SK-N-SH treated with all-trans-retinoic acid at 6 μM for 48 hours (cell line): Measurements from ENCODE around the gene ARHGAP22.

Source experiments
- ATAC-seq: fragments of 200-7000 bp; cut with Tn5 transposase; 3 replicates; pipeline ENCODE4 v1.9.1; 2020; ENCODE audit warnings: mild to moderate bottlenecking, moderate library complexity
- ARNTL ChIP-seq: fragments of 450-650 bp; formaldehyde crosslinking; IDR thresholded peaks from 2 replicates; pipeline ENCODE4 v1.5.0; 2020; ENCODE audit warnings: low read depth, mild to moderate bottlenecking, moderate library complexity, borderline replicate concordance
- BACH2 ChIP-seq: fragments of 250-450 bp; sonication (Bioruptor Pico); IDR thresholded peaks from 2 replicates; pipeline ENCODE4 v1.9.0; 2021; ENCODE audit warnings: mild to moderate bottlenecking, borderline replicate concordance
- CSDC2 ChIP-seq: fragments of 250-450 bp; sonication (Bioruptor Pico); IDR thresholded peaks from 2 replicates; pipeline ENCODE4 v1.5.0; 2020; ENCODE audit warnings: mild to moderate bottlenecking, moderate library complexity
- ESRRG ChIP-seq: fragments of 250-450 bp; sonication (Bioruptor Pico); IDR thresholded peaks from 2 replicates; pipeline ENCODE4 v1.6.1; 2021; ENCODE audit warnings: mild to moderate bottlenecking
- GLIS3 ChIP-seq: fragments of 250-450 bp; sonication (Bioruptor Pico); IDR thresholded peaks from 2 replicates; pipeline ENCODE4 v1.5.0; 2020; ENCODE audit warnings: mild to moderate bottlenecking, moderate library complexity
- ISL1 ChIP-seq: fragments of 250-450 bp; sonication (Bioruptor Pico); IDR thresholded peaks from 2 replicates; pipeline ENCODE4 v2.1.2; 2022; ENCODE audit warnings: mild to moderate bottlenecking, moderate library complexity
- OSR1 ChIP-seq: fragments of 250-450 bp; sonication (Bioruptor Pico); IDR thresholded peaks from 2 replicates; pipeline ENCODE4 v1.8.0; 2022; ENCODE audit warnings: moderate library complexity, mild to moderate bottlenecking, inconsistent platforms
- PPARA ChIP-seq: fragments of 250-450 bp; sonication (Bioruptor Pico); IDR thresholded peaks from 2 replicates; pipeline ENCODE4 v1.5.0; 2020; ENCODE audit warnings: mild to moderate bottlenecking, borderline replicate concordance
- RARB ChIP-seq: fragments of 250-450 bp; sonication (Bioruptor Pico); IDR thresholded peaks from 2 replicates; pipeline ENCODE4 v1.8.0; 2021; ENCODE audit warnings: mild to moderate bottlenecking, moderate library complexity
- SNAI2 ChIP-seq: fragments of 250-450 bp; sonication (Bioruptor Pico); IDR thresholded peaks from 2 replicates; pipeline ENCODE4 v1.5.0; 2020; ENCODE audit warnings: mild to moderate bottlenecking, moderate library complexity
- TCF4 ChIP-seq: fragments of 250-450 bp; sonication (Bioruptor Pico); IDR thresholded peaks from 2 replicates; pipeline ENCODE4 v1.8.0; 2021; ENCODE audit warnings: mild to moderate bottlenecking, moderate library complexity, borderline replicate concordance
- TOX ChIP-seq: fragments of 250-450 bp; sonication (Bioruptor Pico); IDR thresholded peaks from 2 replicates; pipeline ENCODE4 v1.8.0; 2021; ENCODE audit warnings: mild to moderate bottlenecking, moderate library complexity, borderline replicate concordance
- TSHZ2 ChIP-seq: fragments of 250-450 bp; sonication (Bioruptor Pico); IDR thresholded peaks from 2 replicates; pipeline ENCODE4 v1.5.0; 2020; ENCODE audit warnings: mild to moderate bottlenecking, moderate library complexity
- ZC3H10 ChIP-seq: fragments of 250-450 bp; sonication (Bioruptor Pico); IDR thresholded peaks from 2 replicates; pipeline ENCODE4 v1.5.1; 2021; ENCODE audit warnings: mild to moderate bottlenecking, moderate library complexity
- ZFP3 ChIP-seq: fragments of 250-450 bp; sonication (Bioruptor Pico); IDR thresholded peaks from 2 replicates; pipeline ENCODE4 v1.5.0; 2020; ENCODE audit warnings: mild to moderate bottlenecking, moderate library complexity
- ZFP30 ChIP-seq: fragments of 450-650 bp; formaldehyde crosslinking; IDR thresholded peaks from 2 replicates; pipeline ENCODE4 v1.5.0; 2022; ENCODE audit warnings: mild to moderate bottlenecking, moderate library complexity
- ZNF565 ChIP-seq: fragments of 450-650 bp; formaldehyde crosslinking; conservative IDR thresholded peaks from 2 replicates; pipeline ENCODE4 v1.5.0; 2020; ENCODE audit warnings: low read depth, mild to moderate bottlenecking, moderate library complexity
- ZNF70 ChIP-seq: fragments of 450-650 bp; formaldehyde crosslinking; IDR thresholded peaks from 2 replicates; pipeline ENCODE4 v1.5.0; 2020; ENCODE audit warnings: mild to moderate bottlenecking, moderate library complexity
- ZNF8 ChIP-seq: fragments of 450-650 bp; formaldehyde crosslinking; IDR thresholded peaks from 2 replicates; pipeline ENCODE4 v1.5.0; 2020; ENCODE audit warnings: mild to moderate bottlenecking, moderate library complexity
- TF ChIP-seq, protein P1 (sequence below): fragments of 250-450 bp; sonication (Bioruptor Pico); IDR thresholded peaks from 2 replicates; pipeline ENCODE4 v1.8.0; 2021; ENCODE audit warnings: low read depth, mild to moderate bottlenecking, moderate library complexity, borderline replicate concordance
- TF ChIP-seq, protein P2 (sequence below): fragments of 250-450 bp; sonication (Bioruptor Pico); IDR thresholded peaks from 2 replicates; pipeline ENCODE4 v1.5.1; 2021; ENCODE audit warnings: mild to moderate bottlenecking, moderate library complexity
- TF ChIP-seq, protein P3 (sequence below): fragments of 250-450 bp; sonication (Bioruptor Pico); IDR thresholded peaks from 2 replicates; pipeline ENCODE4 v1.8.0; 2020; ENCODE audit warnings: mild to moderate bottlenecking, moderate library complexity, borderline replicate concordance

ARHGAP22 gene

DNA sequence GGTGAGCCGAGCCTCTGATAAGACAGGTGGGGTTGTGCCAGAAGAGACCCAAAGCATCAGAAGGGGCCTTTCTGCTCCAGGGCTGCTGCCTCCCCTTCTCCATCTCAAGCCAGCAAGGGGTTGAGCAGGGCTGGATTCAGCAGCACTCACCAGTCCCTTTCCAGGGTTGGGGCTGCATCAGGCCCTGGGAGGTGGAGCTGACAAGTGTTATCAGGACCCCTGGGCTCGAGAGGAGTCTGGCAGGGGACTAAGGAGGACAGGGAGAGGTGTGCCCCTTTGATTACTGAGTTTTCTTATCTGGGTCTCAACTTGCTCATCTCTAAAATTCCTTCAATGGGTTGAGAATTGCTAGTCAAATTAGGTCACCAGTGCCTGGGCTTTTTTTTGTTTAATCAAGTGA lies 17.8 kb downstream of the ARHGAP22 start:
- TF ChIP-seq CSDC2 (CRISPR knock-in tag) (no peak), ZC3H10 (no peak), ZNF8 (CRISPR knock-in tag) (no peak), ZNF565 (no peak), RARB (CRISPR knock-in tag) (no peak), BACH2 (no peak), ESRRG (CRISPR knock-in tag) (no peak), TCF4 (CRISPR knock-in tag) (no peak), GLIS3 (CRISPR knock-in tag) (no peak), ISL1 (CRISPR knock-in tag) (no peak), ARNTL (CRISPR knock-in tag) (no peak), PPARA (CRISPR knock-in tag) (no peak), TSHZ2 (no peak), TOX (CRISPR knock-in tag) (no peak), ZNF70 (CRISPR knock-in tag) (no peak), SNAI2 (CRISPR knock-in tag) (no peak), ZFP3 (no peak), OSR1 (no peak)
- TF ChIP-seq, protein P1, sequence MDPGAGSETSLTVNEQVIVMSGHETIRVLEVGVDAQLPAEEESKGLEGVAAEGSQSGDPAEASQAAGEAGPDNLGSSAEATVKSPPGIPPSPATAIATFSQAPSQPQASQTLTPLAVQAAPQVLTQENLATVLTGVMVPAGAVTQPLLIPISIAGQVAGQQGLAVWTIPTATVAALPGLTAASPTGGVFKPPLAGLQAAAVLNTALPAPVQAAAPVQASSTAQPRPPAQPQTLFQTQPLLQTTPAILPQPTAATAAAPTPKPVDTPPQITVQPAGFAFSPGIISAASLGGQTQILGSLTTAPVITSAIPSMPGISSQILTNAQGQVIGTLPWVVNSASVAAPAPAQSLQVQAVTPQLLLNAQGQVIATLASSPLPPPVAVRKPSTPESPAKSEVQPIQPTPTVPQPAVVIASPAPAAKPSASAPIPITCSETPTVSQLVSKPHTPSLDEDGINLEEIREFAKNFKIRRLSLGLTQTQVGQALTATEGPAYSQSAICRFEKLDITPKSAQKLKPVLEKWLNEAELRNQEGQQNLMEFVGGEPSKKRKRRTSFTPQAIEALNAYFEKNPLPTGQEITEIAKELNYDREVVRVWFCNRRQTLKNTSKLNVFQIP = no peak
- TF ChIP-seq, protein P2, sequence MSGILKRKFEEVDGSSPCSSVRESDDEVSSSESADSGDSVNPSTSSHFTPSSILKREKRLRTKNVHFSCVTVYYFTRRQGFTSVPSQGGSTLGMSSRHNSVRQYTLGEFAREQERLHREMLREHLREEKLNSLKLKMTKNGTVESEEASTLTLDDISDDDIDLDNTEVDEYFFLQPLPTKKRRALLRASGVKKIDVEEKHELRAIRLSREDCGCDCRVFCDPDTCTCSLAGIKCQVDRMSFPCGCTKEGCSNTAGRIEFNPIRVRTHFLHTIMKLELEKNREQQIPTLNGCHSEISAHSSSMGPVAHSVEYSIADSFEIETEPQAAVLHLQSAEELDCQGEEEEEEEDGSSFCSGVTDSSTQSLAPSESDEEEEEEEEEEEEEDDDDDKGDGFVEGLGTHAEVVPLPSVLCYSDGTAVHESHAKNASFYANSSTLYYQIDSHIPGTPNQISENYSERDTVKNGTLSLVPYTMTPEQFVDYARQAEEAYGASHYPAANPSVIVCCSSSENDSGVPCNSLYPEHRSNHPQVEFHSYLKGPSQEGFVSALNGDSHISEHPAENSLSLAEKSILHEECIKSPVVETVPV = no peak
- no peak for ATAC-seq

GRCh38 chr10:48582970-48583369 lies 21.9 kb downstream of the ARHGAP22 start:
- ATAC-seq = no peak
- TF ChIP-seq OSR1 = no peak
- TF ChIP-seq, protein P2 = no peak
- TF ChIP-seq, protein P3, sequence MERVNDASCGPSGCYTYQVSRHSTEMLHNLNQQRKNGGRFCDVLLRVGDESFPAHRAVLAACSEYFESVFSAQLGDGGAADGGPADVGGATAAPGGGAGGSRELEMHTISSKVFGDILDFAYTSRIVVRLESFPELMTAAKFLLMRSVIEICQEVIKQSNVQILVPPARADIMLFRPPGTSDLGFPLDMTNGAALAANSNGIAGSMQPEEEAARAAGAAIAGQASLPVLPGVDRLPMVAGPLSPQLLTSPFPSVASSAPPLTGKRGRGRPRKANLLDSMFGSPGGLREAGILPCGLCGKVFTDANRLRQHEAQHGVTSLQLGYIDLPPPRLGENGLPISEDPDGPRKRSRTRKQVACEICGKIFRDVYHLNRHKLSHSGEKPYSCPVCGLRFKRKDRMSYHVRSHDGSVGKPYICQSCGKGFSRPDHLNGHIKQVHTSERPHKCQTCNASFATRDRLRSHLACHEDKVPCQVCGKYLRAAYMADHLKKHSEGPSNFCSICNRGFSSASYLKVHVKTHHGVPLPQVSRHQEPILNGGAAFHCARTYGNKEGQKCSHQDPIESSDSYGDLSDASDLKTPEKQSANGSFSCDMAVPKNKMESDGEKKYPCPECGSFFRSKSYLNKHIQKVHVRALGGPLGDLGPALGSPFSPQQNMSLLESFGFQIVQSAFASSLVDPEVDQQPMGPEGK = no peak
- no peak for TF ChIP-seq ZNF70 (CRISPR knock-in tag)
- TF ChIP-seq, protein P1 = no peak
- TF ChIP-seq ISL1 (CRISPR knock-in tag) = no peak
- TF ChIP-seq RARB (CRISPR knock-in tag) = no peak
- no peak for TF ChIP-seq BACH2
- TF ChIP-seq TOX (CRISPR knock-in tag) = no peak
- TF ChIP-seq SNAI2 (CRISPR knock-in tag) = no peak
- TF ChIP-seq ZFP30 (CRISPR knock-in tag) = no peak
